Loucy (cell line): ENCODE results near the gene GIMAP1.

Source experiments
- H2AFZ ChIP-seq: fragments of 200-600 bp; sonication (generic); 2 replicates; pipeline ENCODE4 v1.6.0; 2016; ENCODE audit warnings: antibody characterized with exemption, mild to moderate bottlenecking, low read length, moderate library complexity
- H3F3A ChIP-seq: fragments of 200-600 bp; 2 replicates; pipeline ENCODE4 v1.6.0; 2016; ENCODE audit warnings: antibody characterized with exemption, low read depth, mild to moderate bottlenecking
- H3K27me3 ChIP-seq: fragments of 200-600 bp; sonication (generic); 2 replicates; pipeline ENCODE4 v1.6.1; 2014; ENCODE audit warnings: low read length, mild to moderate bottlenecking; ENCODE audit not compliant: insufficient read depth, poor library complexity, severe bottlenecking
- H3K36me3 ChIP-seq: fragments of 200-600 bp; sonication (generic); 2 replicates; pipeline ENCODE4 v1.6.1; 2016; ENCODE audit warnings: low read length; ENCODE audit not compliant: insufficient read depth
- H3K4me1 ChIP-seq: fragments of 200-600 bp; sonication (generic); 2 replicates; pipeline ENCODE4 v1.5.1; 2014; ENCODE audit warnings: low read length, mild to moderate bottlenecking; ENCODE audit not compliant: insufficient read depth, poor library complexity, severe bottlenecking
- H3K4me2 ChIP-seq: fragments of 200-600 bp; sonication (generic); 2 replicates; pipeline ENCODE4 v1.6.0; 2014; ENCODE audit warnings: antibody characterized with exemption, low read length, low read depth, mild to moderate bottlenecking; ENCODE audit not compliant: poor library complexity, severe bottlenecking
- H3K4me3 ChIP-seq: fragments of 200-600 bp; sonication (generic); 2 replicates; pipeline ENCODE4 v1.5.1; 2014; ENCODE audit warnings: low read length, mild to moderate bottlenecking, mixed read lengths; ENCODE audit not compliant: poor library complexity, severe bottlenecking
- H3K79me2 ChIP-seq: fragments of 200-600 bp; sonication (generic); 2 replicates; pipeline ENCODE4 v1.6.1; 2014; ENCODE audit warnings: low read length; ENCODE audit not compliant: insufficient read depth
- H3K9ac ChIP-seq: fragments of 200-600 bp; sonication (generic); 2 replicates; pipeline ENCODE4 v1.6.0; 2014; ENCODE audit warnings: mild to moderate bottlenecking, low read depth, low read length, moderate library complexity; ENCODE audit not compliant: poor library complexity, severe bottlenecking
- H3K9me2 ChIP-seq: fragments of 200-600 bp; sonication (generic); replicated peaks from 2 replicates; pipeline ENCODE4 v1.6.1; 2016; ENCODE audit warnings: low read depth, low read length, mixed read lengths
- H3K9me3 ChIP-seq: fragments of 200-600 bp; sonication (generic); 2 replicates; pipeline ENCODE4 v1.6.1; 2014; ENCODE audit warnings: mild to moderate bottlenecking, antibody characterized with exemption, low read length, low read depth; ENCODE audit not compliant: insufficient read depth
- H4K20me1 ChIP-seq: fragments of 200-600 bp; sonication (generic); 2 replicates; pipeline ENCODE4 v1.6.0; 2014; ENCODE audit warnings: antibody characterized with exemption, low read length, mild to moderate bottlenecking; ENCODE audit not compliant: insufficient read depth, poor library complexity, severe bottlenecking
- EZH2phosphoT487 ChIP-seq: fragments of 200-600 bp; IDR thresholded peaks from 2 replicates; pipeline ENCODE4 v1.6.1; 2018; ENCODE audit warnings: antibody characterized with exemption, mild to moderate bottlenecking, moderate library complexity, borderline replicate concordance
- TF ChIP-seq, protein P1 (sequence below): fragments of 200-600 bp; sonication (generic); conservative IDR thresholded peaks from 2 replicates; pipeline ENCODE4 v1.5.1; 2014; ENCODE audit warnings: mild to moderate bottlenecking, antibody characterized with exemption, low read length

The GIMAP1 gene

DNA sequence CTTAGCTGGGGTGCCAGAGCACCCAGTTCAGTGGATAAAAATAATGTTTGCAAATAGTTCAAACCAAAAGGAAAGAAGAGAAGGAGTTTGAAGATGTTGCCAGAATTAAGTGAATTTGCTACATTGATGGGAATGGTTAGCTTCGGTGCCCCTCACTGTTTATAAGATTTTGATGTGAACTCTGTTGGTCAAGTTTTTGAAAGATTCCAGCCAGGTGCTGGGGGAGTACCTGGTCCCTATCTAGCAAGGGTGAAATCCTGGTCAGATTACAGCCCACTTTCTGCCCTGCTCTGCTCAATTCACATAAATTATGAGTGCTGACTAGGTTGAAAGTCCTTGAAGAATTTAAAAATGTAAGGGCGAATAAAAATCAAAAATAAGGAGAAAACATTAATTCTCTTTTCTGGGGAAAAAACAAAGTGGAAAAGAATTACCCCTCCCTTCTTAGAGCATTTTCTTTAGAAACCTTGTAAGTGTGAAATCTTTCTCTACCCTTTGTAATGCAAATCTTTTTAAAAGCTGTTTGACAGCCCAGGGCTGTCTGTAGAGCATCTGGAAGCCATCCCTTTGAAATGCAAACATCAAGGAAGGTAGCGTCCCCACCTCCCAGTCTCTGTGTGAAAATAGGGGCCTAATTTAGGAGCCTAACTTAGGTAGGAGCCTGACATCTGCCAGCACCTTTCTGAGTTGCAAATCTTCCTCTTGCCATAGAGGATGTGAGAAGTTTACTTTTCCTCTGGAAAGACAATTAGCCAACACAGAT, 19.4 kb downstream of the GIMAP1 start:
- Histone ChIP-seq H4K20me1 (no peaks in the 10 kb centered on the region), H2AFZ (no peak overlapping the region), H3K27me3 (no peaks in the 10 kb centered on the region), H3K36me3 (no peaks in the 10 kb centered on the region), H3K9me2 (no peaks in the 10 kb centered on the region), H3F3A (no peaks in the 10 kb centered on the region), H3K79me2 (peaks cover 31% of the 10 kb centered on the region), H3K4me3 (no peak overlapping the region), H3K4me1 (peaks cover 38% of the 10 kb centered on the region), H3K9me3 (0 out of 2 replicates have a peak, but pooled peaks cover 4% of the 10 kb centered on the region), H3K9ac (no peak overlapping the region), H3K4me2 (no peak overlapping the region)
- TF ChIP-seq, protein P1, sequence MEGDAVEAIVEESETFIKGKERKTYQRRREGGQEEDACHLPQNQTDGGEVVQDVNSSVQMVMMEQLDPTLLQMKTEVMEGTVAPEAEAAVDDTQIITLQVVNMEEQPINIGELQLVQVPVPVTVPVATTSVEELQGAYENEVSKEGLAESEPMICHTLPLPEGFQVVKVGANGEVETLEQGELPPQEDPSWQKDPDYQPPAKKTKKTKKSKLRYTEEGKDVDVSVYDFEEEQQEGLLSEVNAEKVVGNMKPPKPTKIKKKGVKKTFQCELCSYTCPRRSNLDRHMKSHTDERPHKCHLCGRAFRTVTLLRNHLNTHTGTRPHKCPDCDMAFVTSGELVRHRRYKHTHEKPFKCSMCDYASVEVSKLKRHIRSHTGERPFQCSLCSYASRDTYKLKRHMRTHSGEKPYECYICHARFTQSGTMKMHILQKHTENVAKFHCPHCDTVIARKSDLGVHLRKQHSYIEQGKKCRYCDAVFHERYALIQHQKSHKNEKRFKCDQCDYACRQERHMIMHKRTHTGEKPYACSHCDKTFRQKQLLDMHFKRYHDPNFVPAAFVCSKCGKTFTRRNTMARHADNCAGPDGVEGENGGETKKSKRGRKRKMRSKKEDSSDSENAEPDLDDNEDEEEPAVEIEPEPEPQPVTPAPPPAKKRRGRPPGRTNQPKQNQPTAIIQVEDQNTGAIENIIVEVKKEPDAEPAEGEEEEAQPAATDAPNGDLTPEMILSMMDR: no peak
- no peak for TF ChIP-seq EZH2phosphoT487

DNA sequence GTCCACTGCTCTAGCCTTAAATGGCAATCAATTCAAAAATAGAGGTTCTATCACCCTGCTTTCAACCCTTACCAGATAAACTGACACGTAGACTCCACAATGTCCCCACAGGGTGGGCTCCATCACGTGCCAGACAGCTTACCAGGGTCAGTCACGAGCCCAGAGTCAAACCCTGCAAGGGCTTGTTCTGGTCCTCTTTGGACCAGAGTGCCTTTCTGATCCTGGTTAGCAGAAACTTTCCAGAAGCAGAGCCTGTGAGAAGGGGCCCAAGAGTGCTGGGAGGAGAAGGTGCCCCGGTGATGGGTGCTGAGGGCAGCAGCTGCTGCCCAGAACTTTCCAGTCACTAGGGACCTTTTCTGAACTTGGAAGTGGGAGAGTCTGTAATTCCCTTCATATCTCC, 20.5 kb downstream of the GIMAP1 start:
- TF ChIP-seq EZH2phosphoT487: no peak
- TF ChIP-seq, protein P1: no peak
- Histone ChIP-seq H3K4me1 (peaks cover 38% of the 10 kb centered on the region), H3K27me3 (no peaks in the 10 kb centered on the region), H3K79me2 (peaks cover 31% of the 10 kb centered on the region), H4K20me1 (no peaks in the 10 kb centered on the region), H3F3A (no peaks in the 10 kb centered on the region), H3K4me3 (peak overlapping the region; percentile 76), H3K9me3 (0 out of 2 replicates have a peak, but pooled peaks cover 4% of the 10 kb centered on the region), H3K9me2 (no peaks in the 10 kb centered on the region), H3K9ac (peak overlapping the region; percentile 71), H3K36me3 (no peaks in the 10 kb centered on the region), H3K4me2 (peak overlapping the region; percentile 80), H2AFZ (peak overlapping the region; percentile 74)

DNA sequence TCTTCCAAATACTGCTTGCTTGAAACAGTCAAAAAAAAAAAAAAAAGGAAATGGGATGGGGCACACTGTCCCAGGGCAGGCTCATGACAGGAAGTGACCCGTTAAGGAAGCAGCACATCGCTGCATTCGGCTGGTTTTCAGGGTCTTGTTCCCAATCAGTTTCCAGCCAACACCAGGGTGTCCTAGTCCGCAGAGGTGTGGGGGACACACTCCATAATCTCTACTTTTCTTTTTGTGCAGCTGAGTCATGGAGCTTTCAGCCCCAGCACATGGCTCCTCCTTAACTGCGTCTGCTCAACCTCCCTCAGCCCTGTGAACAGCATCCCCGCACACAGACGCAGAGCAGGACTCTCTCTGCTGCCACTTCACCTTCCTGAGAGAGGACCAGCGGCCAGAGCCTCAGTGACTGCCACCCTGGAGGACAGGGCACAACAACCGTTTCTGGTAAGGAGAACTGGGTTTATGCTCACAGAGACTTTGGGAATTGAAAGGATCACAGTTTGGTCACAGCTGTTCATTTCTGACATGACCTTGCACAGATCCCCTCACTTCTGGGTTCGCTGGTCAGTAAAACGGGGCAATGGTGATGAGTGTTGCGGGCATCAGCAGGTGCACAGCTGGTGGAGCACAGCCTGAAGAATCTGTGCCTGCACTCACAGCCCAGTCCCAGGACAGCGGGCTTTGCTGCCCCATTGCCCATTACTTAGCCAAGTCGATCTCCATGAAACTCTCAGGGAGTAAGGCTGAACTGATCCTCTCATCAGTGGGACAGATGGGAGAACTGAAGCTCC, 21.0 kb downstream of the GIMAP1 start, which contains the start of gene GIMAP5:
Gene GIMAP5, plus strand, starts transcription at position 154 of the 791 bp plus-strand sequence. CDS start 3,467 bp downstream, outside the sequence.
- no peaks in the 10 kb centered on the region for H3F3A ChIP-seq
- peak within 1 kb of the TSS; percentile 71 for H3K9ac ChIP-seq
- peaks cover 31% of the 10 kb centered on the region for H3K79me2 ChIP-seq
- H3K9me2 ChIP-seq: no peaks in the 10 kb centered on the region
- H2AFZ ChIP-seq: peak within 1 kb of the TSS; percentile 74
- peak within 1 kb of the TSS; percentile 80 for H3K4me2 ChIP-seq
- H3K36me3 ChIP-seq: 0 out of 2 replicates have a peak, but pooled peaks cover under 1% of the 10 kb centered on the region
- no peaks in the 10 kb centered on the region for H4K20me1 ChIP-seq
- H3K4me1 ChIP-seq: peaks cover 38% of the 10 kb centered on the region
- no peak for TF ChIP-seq EZH2phosphoT487
- TF ChIP-seq, protein P1: no peak
- H3K9me3 ChIP-seq: 0 out of 2 replicates have a peak, but pooled peaks cover 4% of the 10 kb centered on the region
- no peaks in the 10 kb centered on the region for H3K27me3 ChIP-seq
- peak within 1 kb of the TSS; percentile 76 for H3K4me3 ChIP-seq
